OCI-LY1 (cell line): ENCODE results near the gene SMIM41.

Source experiments
- CTCF ChIP-seq: fragments of 200-600 bp; sonication (generic), shearing (Covaris generic); IDR thresholded peaks from 2 replicates; pipeline ENCODE4 v1.5.1; 2017; ENCODE audit warnings: mild to moderate bottlenecking, antibody characterized with exemption, low read length, moderate library complexity, mixed read lengths
- EZH2 ChIP-seq: fragments of 200-600 bp; sonication (generic), shearing (Covaris generic); IDR thresholded peaks from 2 replicates; pipeline ENCODE4 v1.8.0; 2017; ENCODE audit warnings: borderline replicate concordance, mixed run types, mild to moderate bottlenecking, antibody characterized with exemption, low read length, moderate library complexity, mixed read lengths

GRCh38 chr12:52126605-52127578, 47.4 kb downstream of the SMIM41 start:
- TF ChIP-seq CTCF: no peak
- no peak for TF ChIP-seq EZH2
